HepG2 (cell line): ENCODE results near the gene BLCAP. TPM values are rescaled to one million over a fixed set of nuclear protein-coding genes. Genes with fewer than 3 reads are reported as not detected.

Source experiments
- CREB1 ChIP-seq, 2 experiments: fragments of 450-650 bp in 1 of 2; IDR thresholded peaks; 2 replicates each; pipeline ENCODE4 v1.6.1; 2016 to 2017; ENCODE audit warnings: control low read depth in 1 of 2, mild to moderate bottlenecking in 1 of 2, missing compliant biosample characterization in 1 of 2, missing genetic modification characterization in 1 of 2
- ELF4 ChIP-seq: sonication (generic); formaldehyde crosslinking; IDR thresholded peaks from 2 replicates; pipeline ENCODE4 v1.5.0; 2020; ENCODE audit warnings: missing genetic modification reagents, mild to moderate bottlenecking, moderate library complexity, borderline replicate concordance
- ERF ChIP-seq: IDR thresholded peaks from 2 replicates; pipeline ENCODE4 v1.6.1; 2018; ENCODE audit warnings: missing biosample characterization, missing genetic modification reagents
- HNF4A ChIP-seq: sonication (generic); formaldehyde crosslinking; IDR thresholded peaks from 2 replicates; pipeline ENCODE4 v1.4.0; 2020; ENCODE audit warnings: missing genetic modification reagents
- KDM5B ChIP-seq: sonication (generic); formaldehyde crosslinking; IDR thresholded peaks from 2 replicates; pipeline ENCODE4 v1.4.0; 2020; ENCODE audit warnings: missing genetic modification reagents, mild to moderate bottlenecking, borderline replicate concordance
- KLF13 ChIP-seq: sonication (generic); formaldehyde crosslinking; IDR thresholded peaks from 2 replicates; pipeline ENCODE4 v1.4.0; 2020; ENCODE audit warnings: mild to moderate bottlenecking, missing genetic modification reagents
- MBNL3 ChIP-seq: fragments of 250-450 bp; sonication (Bioruptor Pico); conservative IDR thresholded peaks from 2 replicates; pipeline ENCODE4 v1.8.0; 2022; ENCODE audit warnings: mild to moderate bottlenecking, inconsistent platforms
- MTA3 ChIP-seq: sonication (generic); formaldehyde crosslinking; IDR thresholded peaks from 2 replicates; pipeline ENCODE4 v1.4.0; 2020; ENCODE audit warnings: missing genetic modification reagents
- SSRP1 ChIP-seq: IDR thresholded peaks from 2 replicates; pipeline ENCODE4 v1.6.1; 2016; ENCODE audit warnings: control low read depth
- TBP ChIP-seq: sonication (generic); formaldehyde crosslinking; IDR thresholded peaks from 2 replicates; pipeline ENCODE4 v1.5.0; 2020; ENCODE audit warnings: missing genetic modification reagents
- ZFP82 ChIP-seq: sonication (generic); formaldehyde crosslinking; IDR thresholded peaks from 2 replicates; pipeline ENCODE4 v1.5.1; 2020; ENCODE audit warnings: mild to moderate bottlenecking, missing genetic modification reagents, borderline replicate concordance
- ZNF3 ChIP-seq: IDR thresholded peaks from 2 replicates; pipeline ENCODE4 v1.7.0; 2017; ENCODE audit warnings: inconsistent platforms
- ZNF30 ChIP-seq: sonication (generic); formaldehyde crosslinking; IDR thresholded peaks from 2 replicates; pipeline ENCODE4 v1.5.0; 2020; ENCODE audit warnings: mild to moderate bottlenecking, missing genetic modification reagents
- ZNF33B ChIP-seq: sonication (generic); formaldehyde crosslinking; IDR thresholded peaks from 2 replicates; pipeline ENCODE4 v1.5.1; 2020; ENCODE audit warnings: mild to moderate bottlenecking, missing genetic modification reagents
- ZNF530 ChIP-seq: sonication (generic); formaldehyde crosslinking; IDR thresholded peaks from 2 replicates; pipeline ENCODE4 v1.5.0; 2020; ENCODE audit warnings: low read depth, mild to moderate bottlenecking, missing genetic modification reagents
- ZNF552 ChIP-seq: sonication (generic); formaldehyde crosslinking; IDR thresholded peaks from 2 replicates; pipeline ENCODE4 v1.9.0; 2022; ENCODE audit warnings: missing genetic modification reagents, mild to moderate bottlenecking, borderline replicate concordance
- ZNF572 ChIP-seq: sonication (generic); formaldehyde crosslinking; IDR thresholded peaks from 2 replicates; pipeline ENCODE4 v1.5.1; 2020; ENCODE audit warnings: mild to moderate bottlenecking, missing genetic modification reagents
- ZNF839 ChIP-seq: sonication (generic); formaldehyde crosslinking; IDR thresholded peaks from 2 replicates; pipeline ENCODE4 v1.4.0; 2020; ENCODE audit warnings: missing genetic modification reagents, mild to moderate bottlenecking, borderline replicate concordance
- ZNF891 ChIP-seq: sonication (generic); formaldehyde crosslinking; IDR thresholded peaks from 2 replicates; pipeline ENCODE4 v1.5.0; 2020; ENCODE audit warnings: mild to moderate bottlenecking, missing genetic modification reagents
- polyA plus RNA-seq, 8 experiments: library from polyadenylated mRNA; depleted of rRNA in 3 of 8; stranded (reverse) in 7 of 8; unstranded in 1 of 8; fragments of >200 nt; fragmentation: Illumina TruSeq in 4 of 8; extraction: Trizol in 4 of 8; gene quantifications; 2 replicates each; pipeline versions ENCODE4 v1.2.1 to v1.2.3, GENCODE V29; 2011 to 2016; ENCODE audit warnings: low read depth in 4 of 8, missing spikeins in 1 of 8, mixed read lengths in 1 of 8; ENCODE audit not compliant: insufficient read depth in 1 of 8
- total RNA-seq, 5 experiments: library from RNA; depleted of rRNA; stranded (reverse); fragments of >200 nt; fragmentation: Illumina TruSeq; extraction: Trizol; gene quantifications; 2 replicates each; pipeline ENCODE4 v1.2.3, GENCODE V29; 2016; ENCODE audit warnings: low read depth in 1 of 5
- TF ChIP-seq, protein P1 (sequence below): sonication (generic); formaldehyde crosslinking; IDR thresholded peaks from 2 replicates; pipeline ENCODE4 v1.5.1; 2020; ENCODE audit warnings: missing genetic modification reagents, mild to moderate bottlenecking, borderline replicate concordance
- TF ChIP-seq, protein P2 (sequence below): IDR thresholded peaks from 2 replicates; pipeline ENCODE4 v1.6.1; 2012; ENCODE audit warnings: low read length, improper control_type of control experiment
- TF ChIP-seq, protein P3 (sequence below): sonication (generic); formaldehyde crosslinking; IDR thresholded peaks from 2 replicates; pipeline ENCODE4 v1.4.0; 2020; ENCODE audit warnings: mild to moderate bottlenecking, missing genetic modification reagents
- TF ChIP-seq, protein P4 (sequence below): sonication (generic); formaldehyde crosslinking; IDR thresholded peaks from 2 replicates; pipeline ENCODE4 v1.4.0; 2020; ENCODE audit warnings: missing genetic modification reagents

Gene BLCAP
- total and polyA plus RNA-seq, 2 of the 13 experiments (the other 11 are each of a cell fraction or from before 2014, with no cell fraction given), result 52.4 to 86.8 TPM

DNA sequence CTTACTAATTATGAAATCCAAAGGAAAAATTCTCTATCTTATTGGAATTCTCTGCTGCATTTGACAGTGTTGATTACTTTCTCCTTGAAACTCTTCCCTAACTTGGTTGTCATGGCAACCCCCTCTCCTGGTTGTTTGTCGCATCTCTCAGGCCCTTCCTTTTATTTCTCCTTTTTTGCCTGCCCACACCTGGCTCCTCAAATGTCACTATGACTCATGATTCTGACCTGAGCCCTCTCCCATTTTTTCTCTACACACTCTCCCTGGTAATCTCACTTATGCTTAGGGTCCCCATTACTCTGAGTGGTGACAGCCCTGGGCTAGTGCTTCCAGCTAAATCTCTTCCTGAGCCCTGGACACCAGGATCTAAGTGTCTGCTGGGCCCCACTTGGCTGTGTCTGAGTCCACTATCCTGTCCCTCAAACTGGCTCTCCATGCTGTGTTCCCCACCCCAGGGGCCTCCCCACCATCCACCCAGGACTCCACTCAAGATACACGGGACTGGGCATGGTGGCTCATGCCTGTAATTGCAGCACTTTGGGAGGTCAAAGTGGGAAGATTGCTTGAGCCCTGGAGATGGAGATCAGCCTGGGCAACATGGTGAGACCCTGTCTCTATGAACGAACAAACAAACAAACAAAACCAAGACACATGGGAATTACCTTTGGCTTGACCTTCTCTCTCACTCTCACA, 23.1 kb downstream of the BLCAP start (continued):
- TF ChIP-seq MTA3 (CRISPR knock-in tag), result no peak
- TF ChIP-seq, protein P1, sequence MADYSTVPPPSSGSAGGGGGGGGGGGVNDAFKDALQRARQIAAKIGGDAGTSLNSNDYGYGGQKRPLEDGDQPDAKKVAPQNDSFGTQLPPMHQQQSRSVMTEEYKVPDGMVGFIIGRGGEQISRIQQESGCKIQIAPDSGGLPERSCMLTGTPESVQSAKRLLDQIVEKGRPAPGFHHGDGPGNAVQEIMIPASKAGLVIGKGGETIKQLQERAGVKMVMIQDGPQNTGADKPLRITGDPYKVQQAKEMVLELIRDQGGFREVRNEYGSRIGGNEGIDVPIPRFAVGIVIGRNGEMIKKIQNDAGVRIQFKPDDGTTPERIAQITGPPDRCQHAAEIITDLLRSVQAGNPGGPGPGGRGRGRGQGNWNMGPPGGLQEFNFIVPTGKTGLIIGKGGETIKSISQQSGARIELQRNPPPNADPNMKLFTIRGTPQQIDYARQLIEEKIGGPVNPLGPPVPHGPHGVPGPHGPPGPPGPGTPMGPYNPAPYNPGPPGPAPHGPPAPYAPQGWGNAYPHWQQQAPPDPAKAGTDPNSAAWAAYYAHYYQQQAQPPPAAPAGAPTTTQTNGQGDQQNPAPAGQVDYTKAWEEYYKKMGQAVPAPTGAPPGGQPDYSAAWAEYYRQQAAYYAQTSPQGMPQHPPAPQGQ, result no peak
- TF ChIP-seq ZFP82 (CRISPR knock-in tag), result no peak
- TF ChIP-seq CREB1 (IDR thresholded peaks at IDR 0.05), result 0 out of 2 replicates have a peak, but pooled peaks have one; percentile 11
- TF ChIP-seq CREB1 (CRISPR knock-in tag; IDR thresholded peaks at IDR 0.05), result no peak
- TF ChIP-seq ZNF552 (CRISPR knock-in tag), result no peak
- 0 out of 2 replicates have a peak, but pooled peaks have one; percentile 52 for TF ChIP-seq ZNF33B (CRISPR knock-in tag)
- no peak for TF ChIP-seq ELF4 (CRISPR knock-in tag)
- no peak for TF ChIP-seq ERF (CRISPR knock-in tag)
- no peak for TF ChIP-seq KLF13 (CRISPR knock-in tag)
- no peak for TF ChIP-seq KDM5B (CRISPR knock-in tag)
- TF ChIP-seq MBNL3 (CRISPR knock-in tag), result no peak
- TF ChIP-seq ZNF572, result no peak
- no peak for TF ChIP-seq ZNF839 (CRISPR knock-in tag)
- TF ChIP-seq, protein P2, sequence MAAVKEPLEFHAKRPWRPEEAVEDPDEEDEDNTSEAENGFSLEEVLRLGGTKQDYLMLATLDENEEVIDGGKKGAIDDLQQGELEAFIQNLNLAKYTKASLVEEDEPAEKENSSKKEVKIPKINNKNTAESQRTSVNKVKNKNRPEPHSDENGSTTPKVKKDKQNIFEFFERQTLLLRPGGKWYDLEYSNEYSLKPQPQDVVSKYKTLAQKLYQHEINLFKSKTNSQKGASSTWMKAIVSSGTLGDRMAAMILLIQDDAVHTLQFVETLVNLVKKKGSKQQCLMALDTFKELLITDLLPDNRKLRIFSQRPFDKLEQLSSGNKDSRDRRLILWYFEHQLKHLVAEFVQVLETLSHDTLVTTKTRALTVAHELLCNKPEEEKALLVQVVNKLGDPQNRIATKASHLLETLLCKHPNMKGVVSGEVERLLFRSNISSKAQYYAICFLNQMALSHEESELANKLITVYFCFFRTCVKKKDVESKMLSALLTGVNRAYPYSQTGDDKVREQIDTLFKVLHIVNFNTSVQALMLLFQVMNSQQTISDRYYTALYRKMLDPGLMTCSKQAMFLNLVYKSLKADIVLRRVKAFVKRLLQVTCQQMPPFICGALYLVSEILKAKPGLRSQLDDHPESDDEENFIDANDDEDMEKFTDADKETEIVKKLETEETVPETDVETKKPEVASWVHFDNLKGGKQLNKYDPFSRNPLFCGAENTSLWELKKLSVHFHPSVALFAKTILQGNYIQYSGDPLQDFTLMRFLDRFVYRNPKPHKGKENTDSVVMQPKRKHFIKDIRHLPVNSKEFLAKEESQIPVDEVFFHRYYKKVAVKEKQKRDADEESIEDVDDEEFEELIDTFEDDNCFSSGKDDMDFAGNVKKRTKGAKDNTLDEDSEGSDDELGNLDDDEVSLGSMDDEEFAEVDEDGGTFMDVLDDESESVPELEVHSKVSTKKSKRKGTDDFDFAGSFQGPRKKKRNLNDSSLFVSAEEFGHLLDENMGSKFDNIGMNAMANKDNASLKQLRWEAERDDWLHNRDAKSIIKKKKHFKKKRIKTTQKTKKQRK, result no peak
- TF ChIP-seq, protein P3, sequence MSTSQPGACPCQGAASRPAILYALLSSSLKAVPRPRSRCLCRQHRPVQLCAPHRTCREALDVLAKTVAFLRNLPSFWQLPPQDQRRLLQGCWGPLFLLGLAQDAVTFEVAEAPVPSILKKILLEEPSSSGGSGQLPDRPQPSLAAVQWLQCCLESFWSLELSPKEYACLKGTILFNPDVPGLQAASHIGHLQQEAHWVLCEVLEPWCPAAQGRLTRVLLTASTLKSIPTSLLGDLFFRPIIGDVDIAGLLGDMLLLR (CRISPR knock-in tag), result no peak
- TF ChIP-seq ZNF530 (CRISPR knock-in tag), result no peak
- TF ChIP-seq ZNF30 (CRISPR knock-in tag), result no peak
- TF ChIP-seq ZNF3 (CRISPR knock-in tag), result no peak
- TF ChIP-seq, protein P4, sequence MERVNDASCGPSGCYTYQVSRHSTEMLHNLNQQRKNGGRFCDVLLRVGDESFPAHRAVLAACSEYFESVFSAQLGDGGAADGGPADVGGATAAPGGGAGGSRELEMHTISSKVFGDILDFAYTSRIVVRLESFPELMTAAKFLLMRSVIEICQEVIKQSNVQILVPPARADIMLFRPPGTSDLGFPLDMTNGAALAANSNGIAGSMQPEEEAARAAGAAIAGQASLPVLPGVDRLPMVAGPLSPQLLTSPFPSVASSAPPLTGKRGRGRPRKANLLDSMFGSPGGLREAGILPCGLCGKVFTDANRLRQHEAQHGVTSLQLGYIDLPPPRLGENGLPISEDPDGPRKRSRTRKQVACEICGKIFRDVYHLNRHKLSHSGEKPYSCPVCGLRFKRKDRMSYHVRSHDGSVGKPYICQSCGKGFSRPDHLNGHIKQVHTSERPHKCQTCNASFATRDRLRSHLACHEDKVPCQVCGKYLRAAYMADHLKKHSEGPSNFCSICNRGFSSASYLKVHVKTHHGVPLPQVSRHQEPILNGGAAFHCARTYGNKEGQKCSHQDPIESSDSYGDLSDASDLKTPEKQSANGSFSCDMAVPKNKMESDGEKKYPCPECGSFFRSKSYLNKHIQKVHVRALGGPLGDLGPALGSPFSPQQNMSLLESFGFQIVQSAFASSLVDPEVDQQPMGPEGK (CRISPR knock-in tag), result no peak
- TF ChIP-seq TBP (CRISPR knock-in tag), result no peak
- TF ChIP-seq SSRP1 (CRISPR knock-in tag), result peak; percentile 72; the same call in 1 of the 2 replicates
- no peak for TF ChIP-seq HNF4A (CRISPR knock-in tag)
- no peak for TF ChIP-seq ZNF891 (CRISPR knock-in tag)
